Muscle of leg (tissue), 11 donors: ENCODE measurements around the gene GALT. TPM values are rescaled to one million over a fixed set of nuclear protein-coding genes. Genes with fewer than 3 reads are reported as not detected.

Experiments used
- DNase-seq: peaks from one replicate; pipeline ENCODE4 v3.0.0; 2013
- H3K27ac ChIP-seq: one replicate; pipeline ENCODE4 v1.5.1; 2013; ENCODE audit warnings: mild to moderate bottlenecking, low read length, control low read depth
- H3K27me3 ChIP-seq: one replicate; pipeline ENCODE4 v1.6.1; 2013; ENCODE audit warnings: low read length; ENCODE audit not compliant: control insufficient read depth, insufficient read depth
- H3K36me3 ChIP-seq: one replicate; pipeline ENCODE4 v1.6.1; 2013; ENCODE audit warnings: low read length; ENCODE audit not compliant: control insufficient read depth, insufficient read depth
- H3K4me1 ChIP-seq: one replicate; pipeline ENCODE4 v1.6.1; 2013; ENCODE audit warnings: low read length; ENCODE audit not compliant: control insufficient read depth, insufficient read depth
- H3K4me3 ChIP-seq: one replicate; pipeline ENCODE4 v1.5.1; 2013; ENCODE audit warnings: low read length, control low read depth
- H3K9me3 ChIP-seq: replicated peaks from 2 replicates; pipeline ENCODE4 v1.6.1; 2013; ENCODE audit warnings: low read depth, low read length; ENCODE audit not compliant: control insufficient read depth
- WGBS: methylation state at CpG from one replicate; pipeline ENCODE4 v1.1.5; 2013; ENCODE audit warnings: missing lambda C conversion rate; ENCODE audit not compliant: insufficient coverage; 5-methylcytosine and 5-hydroxymethylcytosine counted together
- polyA plus RNA-seq, 8 donors: library from polyadenylated mRNA; unstranded; fragments of 120-200 nt; gene quantifications; one replicate each; pipeline versions ENCODE4 v1.2.1 to v1.2.3, GENCODE V29; 2013; ENCODE audit warnings: inconsistent platforms in 1 of 8, low replicate concordance in 1 of 8; ENCODE audit not compliant: insufficient read length in 8 of 8, insufficient read depth in 1 of 8
- total RNA-seq: library from RNA; stranded (reverse); fragments of 120-200 nt; gene quantifications from one replicate; pipeline ENCODE4 v1.2.4, GENCODE V29; 2013

GALT gene
- total and polyA plus RNA-seq, 9 donors: 29.5 to 53.5 (median 40.8) TPM

- no peak overlapping the region for H3K27ac ChIP-seq
- 100% methylated on average over 2 of the region's 2 CpGs for WGBS
- H3K27me3 ChIP-seq: no peaks in the 10 kb centered on the region
- no peak overlapping the region for H3K4me3 ChIP-seq
- H3K36me3 ChIP-seq: peaks cover under 1% of the 10 kb centered on the region
- H3K4me1 ChIP-seq: no peaks in the 10 kb centered on the region
- no peaks in the 10 kb centered on the region for H3K9me3 ChIP-seq
- no peak for DNase-seq
These were observed 29.4 kb downstream of the GALT start for GRCh38 chr9:34675869-34676268.

GRCh38 chr9:34684145-34684544 is 37.7 kb downstream of the GALT start:
- WGBS: 86% methylated on average over 1 of the region's 4 CpGs
- Histone ChIP-seq H3K36me3 (peaks cover 9% of the 10 kb centered on the region), H3K27me3 (no peaks in the 10 kb centered on the region), H3K4me1 (peaks cover 7% of the 10 kb centered on the region), H3K4me3 (no peak overlapping the region), H3K27ac (no peak overlapping the region), H3K9me3 (no peaks in the 10 kb centered on the region)
- DNase-seq: no peak

GRCh38 chr9:34684816-34685215 is 38.3 kb downstream of the GALT start:
- WGBS: 100% methylated on average over 1 of the region's 4 CpGs
- peaks cover 9% of the 10 kb centered on the region for H3K36me3 ChIP-seq
- H3K4me3 ChIP-seq: no peak overlapping the region

GRCh38 chr9:34685591-34685990 is 39.1 kb downstream of the GALT start:
- Histone ChIP-seq H3K4me1 (peaks cover 7% of the 10 kb centered on the region), H3K9me3 (no peaks in the 10 kb centered on the region), H3K27ac (no peak overlapping the region), H3K4me3 (no peak overlapping the region), H3K36me3 (peaks cover 9% of the 10 kb centered on the region), H3K27me3 (no peaks in the 10 kb centered on the region)
- no peak for DNase-seq
- 56% methylated on average over 4 of the region's 4 CpGs for WGBS

More at GRCh38 chr9:34684816-34685215, 38.3 kb downstream of the GALT start:
- H3K4me1 ChIP-seq: peaks cover 7% of the 10 kb centered on the region
- no peaks in the 10 kb centered on the region for H3K9me3 ChIP-seq
- DNase-seq: no peak
- no peak overlapping the region for H3K27ac ChIP-seq
- no peaks in the 10 kb centered on the region for H3K27me3 ChIP-seq

- Histone ChIP-seq H3K36me3 (peaks cover 7% of the 10 kb centered on the region), H3K27ac (no peak overlapping the region), H3K27me3 (no peaks in the 10 kb centered on the region), H3K9me3 (no peaks in the 10 kb centered on the region), H3K4me3 (no peak overlapping the region), H3K4me1 (peaks cover 7% of the 10 kb centered on the region)
- no CpG with 5 or more reads among the region's 5 CpGs for WGBS
- DNase-seq: no peak
These were observed 39.8 kb downstream of the GALT start for GRCh38 chr9:34686231-34686630.

- H3K4me3 ChIP-seq: no peak overlapping the region
- H3K9me3 ChIP-seq: no peaks in the 10 kb centered on the region
- H3K27me3 ChIP-seq: no peaks in the 10 kb centered on the region
- DNase-seq: no peak
- 55% methylated on average over 1 of the region's 1 CpG for WGBS
- H3K4me1 ChIP-seq: peaks cover 7% of the 10 kb centered on the region
- H3K27ac ChIP-seq: no peak overlapping the region
- H3K36me3 ChIP-seq: peaks cover 2% of the 10 kb centered on the region
These were observed 40.3 kb downstream of the GALT start for GRCh38 chr9:34686732-34687131.

GRCh38 chr9:34687276-34688030 is 41.0 kb downstream of the GALT start:
- DNase-seq: no peak
- no peaks in the 10 kb centered on the region for H3K27me3 ChIP-seq
- H3K36me3 ChIP-seq: no peaks in the 10 kb centered on the region
- H3K4me3 ChIP-seq: no peak overlapping the region
- H3K9me3 ChIP-seq: no peaks in the 10 kb centered on the region
- no peak overlapping the region for H3K27ac ChIP-seq
- 88% methylated on average over 7 of the region's 10 CpGs for WGBS
- H3K4me1 ChIP-seq: peaks cover 7% of the 10 kb centered on the region

GRCh38 chr9:34688329-34689115 is 42.0 kb downstream of the GALT start:
- H3K27me3 ChIP-seq: no peaks in the 10 kb centered on the region
- WGBS: 61% methylated on average over 2 of the region's 5 CpGs
- no peaks in the 10 kb centered on the region for H3K9me3 ChIP-seq
- H3K27ac ChIP-seq: no peak overlapping the region
- H3K4me1 ChIP-seq: peaks cover 7% of the 10 kb centered on the region
- no peak for DNase-seq
- H3K4me3 ChIP-seq: no peak overlapping the region
- no peaks in the 10 kb centered on the region for H3K36me3 ChIP-seq

GRCh38 chr9:34689116-34689470 is 42.6 kb downstream of the GALT start:
- Histone ChIP-seq H3K4me1 (peaks cover 7% of the 10 kb centered on the region), H3K36me3 (no peaks in the 10 kb centered on the region), H3K9me3 (no peaks in the 10 kb centered on the region), H3K27me3 (no peaks in the 10 kb centered on the region), H3K4me3 (no peak overlapping the region), H3K27ac (no peak overlapping the region)
- no CpG with 5 or more reads among the region's 4 CpGs for WGBS
- no peak for DNase-seq

GRCh38 chr9:34689512-34689911 is 43.0 kb downstream of the GALT start:
- 62% methylated on average over 7 of the region's 8 CpGs for WGBS
- no peak overlapping the region for H3K4me3 ChIP-seq
- no peaks in the 10 kb centered on the region for H3K36me3 ChIP-seq
- no peaks in the 10 kb centered on the region for H3K27me3 ChIP-seq
- no peaks in the 10 kb centered on the region for H3K9me3 ChIP-seq
- H3K4me1 ChIP-seq: peaks cover 7% of the 10 kb centered on the region
- no peak for DNase-seq
- H3K27ac ChIP-seq: no peak overlapping the region
